GM21528 (cell line): ENCODE measurements around the gene APPL1.
"Not testable (repeated sequence)": the region's sequence is repeated elsewhere in the genome, so short reads cannot be mapped to it uniquely, and the experiment has no call there.

ENCODE experiments used
- ATAC-seq: cut with Tn5 transposase; IDR thresholded peaks from one replicate; pipeline ENCODE4 v1.9.1; 2021; ENCODE audit warnings: mild to moderate bottlenecking, moderate library complexity; ENCODE audit not compliant: unreplicated experiment, low FRiP score

APPL1 gene

GRCh38 chr3:57261119-57261518 is 33.6 kb downstream of the APPL1 start:
- ATAC-seq = no peak

- ATAC-seq = no peak
Observed at GRCh38 chr3:57261929-57262328, 34.4 kb downstream of the APPL1 start.

- no peak for ATAC-seq
Observed at GRCh38 chr3:57268416-57268815, 40.9 kb downstream of the APPL1 start.

- ATAC-seq = no peak
Observed at GRCh38 chr3:57274845-57275244, 47.3 kb downstream of the APPL1 start.

- no peak for ATAC-seq
Observed at GRCh38 chr3:57275393-57275792, 47.9 kb downstream of the APPL1 start.

GRCh38 chr3:57278237-57278636 is 50.7 kb downstream of the APPL1 start:
- ATAC-seq = no peak

- ATAC-seq = no peak
Observed at GRCh38 chr3:57279685-57280084, 52.2 kb downstream of the APPL1 start.

GRCh38 chr3:57281715-57282114 is 54.2 kb downstream of the APPL1 start:
- ATAC-seq = no peak

GRCh38 chr3:57283334-57283733 is 55.8 kb downstream of the APPL1 start:
- ATAC-seq = no peak

- ATAC-seq = no peak
Observed at GRCh38 chr3:57287205-57287604, 59.7 kb downstream of the APPL1 start.

- no peak for ATAC-seq
Observed at GRCh38 chr3:57288403-57288802, 60.9 kb downstream of the APPL1 start.

- no peak for ATAC-seq
Observed at GRCh38 chr3:57292159-57292896, 64.8 kb downstream of the APPL1 start, which contains the start of gene ASB14. Gene ASB14, minus strand, starts transcription at chr3:57292685. Its CDS starts 652 bp downstream, at chr3:57292033.

GRCh38 chr3:57292897-57293526 is 65.5 kb downstream of the APPL1 start:
- ATAC-seq = no peak

GRCh38 chr3:57298041-57298440 is 70.5 kb downstream of the APPL1 start:
- ATAC-seq = no peak

- ATAC-seq = not testable (repeated sequence)
Observed at GRCh38 chr3:57303520-57303919, 76.0 kb downstream of the APPL1 start.

GRCh38 chr3:57309769-57310360 is 82.3 kb downstream of the APPL1 start:
- no peak for ATAC-seq

- ATAC-seq = no peak
Observed at GRCh38 chr3:57314204-57314603, 86.7 kb downstream of the APPL1 start.
